ENCODE results near the gene CELF4.

The CELF4 gene

GRCh38 chr18:37442477-37442876 is 123.1 kb downstream of the CELF4 start:
- no peak for DNase-seq (ENCODE audit: low read depth in 2 of 2)

GRCh38 chr18:37441821-37442220 is 123.8 kb downstream of the CELF4 start:
- DNase-seq (ENCODE audit: low read depth in 2 of 2), result no peak

GRCh38 chr18:37440206-37440605 is 125.4 kb downstream of the CELF4 start:
- no peak for DNase-seq (ENCODE audit: low read depth in 2 of 2)

- no peak for DNase-seq (ENCODE audit: low read depth in 2 of 2)
Observed at GRCh38 chr18:37438417-37439180, 127.0 kb downstream of the CELF4 start.

GRCh38 chr18:37435996-37436395 is 129.6 kb downstream of the CELF4 start:
- DNase-seq (ENCODE audit: low read depth in 2 of 2), result no peak

GRCh38 chr18:37435150-37435867 is 130.3 kb downstream of the CELF4 start:
- DNase-seq (ENCODE audit: low read depth in 2 of 2), result no peak

GRCh38 chr18:37434161-37434860 is 131.3 kb downstream of the CELF4 start:
- no peak for DNase-seq (ENCODE audit: low read depth in 2 of 2)

GRCh38 chr18:37432436-37433195 is 133.0 kb downstream of the CELF4 start:
- no peak for DNase-seq (ENCODE audit: low read depth in 2 of 2)

- DNase-seq (ENCODE audit: low read depth in 2 of 2), result no peak
Observed at GRCh38 chr18:37430357-37431076, 135.1 kb downstream of the CELF4 start.

- no peak for DNase-seq (ENCODE audit: low read depth in 2 of 2)
Observed at GRCh38 chr18:37429791-37430190, 135.8 kb downstream of the CELF4 start.

- DNase-seq (ENCODE audit: low read depth in 2 of 2), result no peak
Observed at GRCh38 chr18:37428288-37428974, 137.2 kb downstream of the CELF4 start.

- DNase-seq (ENCODE audit: low read depth in 2 of 2), result no peak
Observed at GRCh38 chr18:37426586-37426985, 139.0 kb downstream of the CELF4 start.

GRCh38 chr18:37425222-37425621 is 140.4 kb downstream of the CELF4 start:
- no peak for DNase-seq (ENCODE audit: low read depth in 2 of 2)

- DNase-seq (ENCODE audit: low read depth in 2 of 2), result no peak
Observed at GRCh38 chr18:37424507-37424906, 141.1 kb downstream of the CELF4 start.

GRCh38 chr18:37422596-37422995 is 143.0 kb downstream of the CELF4 start:
- DNase-seq (ENCODE audit: low read depth in 2 of 2), result no peak

- DNase-seq (ENCODE audit: low read depth in 2 of 2), result no peak
Observed at GRCh38 chr18:37422116-37422515, 143.5 kb downstream of the CELF4 start.

GRCh38 chr18:37421341-37422077 is 144.1 kb downstream of the CELF4 start:
- no peak for DNase-seq (ENCODE audit: low read depth in 2 of 2)

GRCh38 chr18:37420315-37420880 is 145.2 kb downstream of the CELF4 start:
- no peak for DNase-seq (ENCODE audit: low read depth in 2 of 2)

GRCh38 chr18:37419866-37420265 is 145.7 kb downstream of the CELF4 start:
- no peak for DNase-seq (ENCODE audit: low read depth in 2 of 2)

- no peak for DNase-seq (ENCODE audit: low read depth in 2 of 2)
Observed at GRCh38 chr18:37419315-37419714, 146.3 kb downstream of the CELF4 start.
